ENCODE data around the gene ARFIP2.

ARFIP2 gene

DNA sequence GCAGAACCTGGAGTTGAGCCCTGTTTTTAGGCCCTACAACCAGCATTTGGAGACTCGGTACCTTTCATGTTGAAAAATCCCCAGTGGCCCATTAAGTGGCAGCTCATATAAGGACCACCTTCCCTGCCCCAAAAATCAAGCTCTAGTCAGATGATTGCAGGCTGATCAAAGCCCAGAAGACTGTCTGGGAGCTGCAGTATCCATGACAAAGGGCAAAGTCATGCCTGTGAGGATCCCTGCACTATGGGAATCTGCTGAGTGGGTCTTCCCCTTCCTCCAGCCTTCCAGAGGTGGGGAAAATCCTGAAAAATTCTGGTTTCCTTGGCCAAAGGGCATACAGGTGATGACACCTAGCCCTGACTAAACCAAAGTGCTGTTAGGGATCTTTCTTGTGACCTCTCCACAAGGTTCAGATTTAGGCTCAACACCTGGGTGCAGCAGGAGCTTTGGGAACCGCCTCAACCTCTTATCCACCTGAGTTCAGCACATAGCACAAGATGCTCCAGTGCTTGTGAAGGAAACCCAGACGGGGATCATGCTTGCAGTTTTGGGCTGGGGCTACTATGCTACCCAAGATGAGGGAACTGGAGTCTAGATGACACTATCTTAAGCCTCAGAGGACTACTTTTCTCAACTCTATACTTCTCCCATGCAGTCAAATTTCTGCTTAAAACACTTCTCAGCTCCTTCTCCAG, 6.2 kb downstream of the ARFIP2 start:
- H3K4me1 Mint-ChIP-seq (ENCODE audit: low read depth in 2 of 2), result peaks cover 21 to 23% of the 10 kb centered on the region in 2 donors
- H3K9me3 Mint-ChIP-seq, result no peaks in the 10 kb centered on the region
- H3K4me3 Mint-ChIP-seq, result peak overlapping the region; percentile 88 to 89
- DNase-seq, result no peak
- peaks cover 16% of the 10 kb centered on the region for H3K36me3 Mint-ChIP-seq (ENCODE audit: insufficient read depth)
- H3K27ac Mint-ChIP-seq, result peak overlapping the region; percentile 83 to 90
- H3K27me3 Mint-ChIP-seq, result no peaks in the 10 kb centered on the region
- no peak for ATAC-seq (replicated peaks)

DNA sequence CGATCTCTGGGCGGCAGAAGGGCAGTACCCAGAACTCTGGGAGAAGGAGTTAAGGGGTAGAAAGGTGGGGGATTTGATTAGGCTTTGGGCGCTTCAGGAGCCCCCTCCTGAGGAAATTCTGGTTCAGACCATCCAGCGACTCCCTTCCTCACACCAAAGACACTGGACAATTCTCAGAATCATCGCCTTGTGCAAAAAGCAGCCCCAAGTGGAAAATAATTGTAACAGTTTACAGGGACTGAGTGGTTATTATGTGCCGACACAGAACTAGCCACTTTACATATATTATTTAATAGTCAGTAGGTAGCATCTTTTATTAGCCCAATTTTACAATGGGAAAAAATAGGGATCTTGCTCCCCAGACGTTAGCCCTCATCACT, 6.7 kb downstream of the ARFIP2 start:
- peaks cover 16 to 19% of the 10 kb centered on the region in 2 donors for H3K4me1 Mint-ChIP-seq (ENCODE audit: low read depth in 2 of 2)
- H3K36me3 Mint-ChIP-seq (ENCODE audit: insufficient read depth), result peaks cover 16% of the 10 kb centered on the region
- peak overlapping the region; percentile 83 to 90 for H3K27ac Mint-ChIP-seq
- no peaks in the 10 kb centered on the region for H3K9me3 Mint-ChIP-seq
- no peak for DNase-seq
- no peaks in the 10 kb centered on the region for H3K27me3 Mint-ChIP-seq
- peak overlapping the region; percentile 88 to 89 for H3K4me3 Mint-ChIP-seq
- no peak for ATAC-seq (replicated peaks)

DNA sequence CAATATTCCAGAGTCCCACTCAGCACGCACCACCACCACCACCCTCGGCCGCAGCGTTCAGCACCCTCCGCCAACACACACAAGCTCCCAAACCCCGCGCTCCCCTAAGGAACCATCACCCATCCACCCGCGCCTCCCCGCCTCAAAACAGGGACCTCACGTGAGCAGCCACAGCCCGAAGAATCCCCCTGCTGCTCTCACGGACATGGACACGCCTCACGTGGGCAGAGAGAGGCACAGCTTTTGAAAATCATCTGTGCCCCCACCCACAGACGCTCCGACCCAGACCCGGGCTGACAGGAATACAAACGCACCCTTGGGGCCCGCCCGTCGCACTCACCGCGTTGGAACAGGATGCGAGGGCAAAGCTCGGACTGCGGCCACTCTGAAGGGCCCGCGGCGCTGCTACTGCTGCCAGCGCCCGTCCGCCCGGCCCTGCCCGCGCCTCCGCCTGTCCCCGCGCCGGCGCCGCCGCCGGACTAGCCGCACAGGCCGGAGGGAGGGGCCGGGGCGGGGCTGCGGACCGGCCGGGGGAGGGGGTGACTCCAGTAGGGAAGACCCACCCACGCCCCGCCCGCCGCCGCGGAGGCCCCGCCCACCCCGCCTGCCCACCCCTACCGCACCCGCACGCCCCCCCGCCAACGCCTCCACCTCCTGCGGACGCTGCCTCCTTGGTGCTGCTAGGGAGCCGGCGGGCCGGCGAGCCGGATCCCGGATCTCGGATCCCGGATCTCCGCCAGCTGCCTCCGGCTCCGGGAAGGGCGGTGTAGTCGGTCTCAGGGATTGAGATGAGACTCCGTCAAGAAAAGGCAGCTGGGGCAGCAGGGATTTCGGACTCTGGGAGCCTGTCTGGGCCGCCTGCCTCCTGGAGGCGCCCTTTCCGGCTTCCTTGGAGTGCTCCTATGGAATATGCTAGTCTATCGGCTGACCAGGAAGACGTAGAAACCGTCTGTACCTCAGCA, 7.4 kb downstream of the ARFIP2 start, which contains the start of gene TRIM3:
TSS of gene TRIM3 (minus strand) at position 491 of the 962 bp plus-strand sequence. CDS start 8,246 bp downstream, outside the sequence.
- peak within 1 kb of the TSS; percentile 88 to 89 for H3K4me3 Mint-ChIP-seq

DNA sequence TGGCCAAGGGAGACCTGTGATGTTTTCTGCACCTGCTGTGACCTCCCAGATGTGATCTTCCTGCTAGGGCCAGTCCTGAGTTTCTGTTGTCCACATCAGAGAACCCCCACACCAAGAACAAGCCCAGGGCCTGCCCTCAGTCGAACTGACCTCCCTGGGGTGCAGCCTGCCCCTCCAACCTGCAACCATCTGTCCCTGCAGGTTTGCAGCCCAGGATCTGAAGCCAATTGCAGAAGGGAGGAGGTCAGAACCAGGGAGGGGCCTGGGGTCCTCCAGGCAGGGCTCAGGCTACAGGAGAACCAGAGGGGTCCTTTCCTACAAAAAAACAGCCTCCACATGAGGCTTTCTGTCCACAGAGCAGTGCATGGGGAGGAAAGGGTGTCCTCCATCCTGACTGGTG, 8.2 kb downstream of the ARFIP2 start:
- no peak for ATAC-seq (replicated peaks)
- no peaks in the 10 kb centered on the region for H3K27me3 Mint-ChIP-seq
- peak overlapping the region; percentile 83 to 90 for H3K27ac Mint-ChIP-seq

More for the DNA sequence above, 7.4 kb downstream of the ARFIP2 start, which contains the start of gene TRIM3:
- ATAC-seq (replicated peaks) (peak; percentile 79), DNase-seq (peak; percentile 37 to 50 (median 42))
- peak within 1 kb of the TSS; percentile 83 to 90 for H3K27ac Mint-ChIP-seq
- H3K4me1 Mint-ChIP-seq (ENCODE audit: low read depth in 2 of 2), result peaks cover 16 to 19% of the 10 kb centered on the region in 2 donors
- no peaks in the 10 kb centered on the region for H3K27me3 Mint-ChIP-seq
- H3K36me3 Mint-ChIP-seq (ENCODE audit: insufficient read depth), result peaks cover 16% of the 10 kb centered on the region
- H3K9me3 Mint-ChIP-seq, result no peaks in the 10 kb centered on the region

GRCh38 chr11:6469599-6469998, 11.5 kb downstream of the ARFIP2 start:
- Mint-ChIP-seq H3K36me3 (ENCODE audit: insufficient read depth) (peaks cover 8% of the 10 kb centered on the region), H3K27me3 (no peaks in the 10 kb centered on the region), H3K27ac (no peak overlapping the region), H3K4me1 (ENCODE audit: low read depth in 2 of 2) (peaks cover 14 to 24% of the 10 kb centered on the region in 2 donors), H3K4me3 (no peak overlapping the region), H3K9me3 (no peaks in the 10 kb centered on the region)
- no peak for DNase-seq
- ATAC-seq (replicated peaks), result no peak

More for the DNA sequence above, 8.2 kb downstream of the ARFIP2 start:
- peaks cover 13% of the 10 kb centered on the region for H3K36me3 Mint-ChIP-seq (ENCODE audit: insufficient read depth)
- H3K4me1 Mint-ChIP-seq (ENCODE audit: low read depth in 2 of 2), result peaks cover 16 to 19% of the 10 kb centered on the region in 2 donors
- no peak for DNase-seq
- H3K4me3 Mint-ChIP-seq, result peak overlapping the region; percentile 88 to 89
- no peaks in the 10 kb centered on the region for H3K9me3 Mint-ChIP-seq

DNA sequence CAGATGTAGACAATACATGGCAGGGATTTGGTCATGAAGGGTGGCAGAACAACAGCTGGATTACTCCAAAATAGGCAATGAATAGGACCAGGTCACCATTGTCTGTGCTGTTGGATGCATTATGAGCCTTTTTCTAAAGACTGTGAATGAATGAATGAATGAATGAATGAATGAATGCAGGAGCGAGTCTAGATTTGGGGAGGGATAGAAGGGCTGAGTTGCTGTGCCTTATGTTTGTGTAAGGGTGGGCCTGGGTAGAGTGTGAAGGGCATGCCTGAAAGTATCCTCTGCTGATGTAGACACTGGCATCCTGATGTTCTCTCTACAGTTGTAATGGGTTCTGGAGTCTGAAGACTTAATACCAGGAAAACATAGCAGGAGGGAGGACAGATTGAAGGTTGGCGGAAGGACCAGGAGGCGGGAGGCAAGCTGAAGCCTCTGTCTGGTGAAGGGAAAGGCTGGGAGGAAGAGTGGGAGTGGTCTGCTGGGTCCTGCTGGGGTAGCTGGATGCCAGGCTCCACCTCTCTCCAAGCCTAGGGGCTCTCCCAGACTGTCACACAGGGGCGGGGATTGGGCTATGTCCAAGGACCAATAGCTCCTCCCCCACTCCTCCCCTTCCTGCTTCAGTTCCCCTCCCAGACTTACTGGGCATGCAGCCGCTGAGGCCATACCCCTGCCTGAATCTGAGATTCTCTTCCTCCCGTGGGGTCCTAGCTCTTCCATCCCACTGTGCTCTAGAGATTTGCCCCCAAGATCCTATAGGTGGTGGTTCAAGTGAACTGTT, 12.2 kb downstream of the ARFIP2 start:
- H3K4me3 Mint-ChIP-seq, result no peak overlapping the region
- peaks cover 11 to 18% of the 10 kb centered on the region in 2 donors for H3K4me1 Mint-ChIP-seq (ENCODE audit: low read depth in 2 of 2)
- ATAC-seq (replicated peaks), result no peak
- no peak for DNase-seq
- no peak overlapping the region for H3K27ac Mint-ChIP-seq
- H3K27me3 Mint-ChIP-seq, result no peaks in the 10 kb centered on the region
- H3K9me3 Mint-ChIP-seq, result no peaks in the 10 kb centered on the region
- peaks cover 4% of the 10 kb centered on the region for H3K36me3 Mint-ChIP-seq (ENCODE audit: insufficient read depth)

- Mint-ChIP-seq H3K27me3 (no peaks in the 10 kb centered on the region), H3K4me3 (no peak overlapping the region), H3K36me3 (ENCODE audit: insufficient read depth) (peaks cover 6% of the 10 kb centered on the region), H3K9me3 (no peaks in the 10 kb centered on the region), H3K27ac (no peak overlapping the region), H3K4me1 (ENCODE audit: low read depth in 2 of 2) (no peaks in the 10 kb centered on the region)
- ATAC-seq (replicated peaks) (no peak), DNase-seq (no peak)
Observed at GRCh38 chr11:6459099-6459450, 22.1 kb downstream of the ARFIP2 start.

DNA sequence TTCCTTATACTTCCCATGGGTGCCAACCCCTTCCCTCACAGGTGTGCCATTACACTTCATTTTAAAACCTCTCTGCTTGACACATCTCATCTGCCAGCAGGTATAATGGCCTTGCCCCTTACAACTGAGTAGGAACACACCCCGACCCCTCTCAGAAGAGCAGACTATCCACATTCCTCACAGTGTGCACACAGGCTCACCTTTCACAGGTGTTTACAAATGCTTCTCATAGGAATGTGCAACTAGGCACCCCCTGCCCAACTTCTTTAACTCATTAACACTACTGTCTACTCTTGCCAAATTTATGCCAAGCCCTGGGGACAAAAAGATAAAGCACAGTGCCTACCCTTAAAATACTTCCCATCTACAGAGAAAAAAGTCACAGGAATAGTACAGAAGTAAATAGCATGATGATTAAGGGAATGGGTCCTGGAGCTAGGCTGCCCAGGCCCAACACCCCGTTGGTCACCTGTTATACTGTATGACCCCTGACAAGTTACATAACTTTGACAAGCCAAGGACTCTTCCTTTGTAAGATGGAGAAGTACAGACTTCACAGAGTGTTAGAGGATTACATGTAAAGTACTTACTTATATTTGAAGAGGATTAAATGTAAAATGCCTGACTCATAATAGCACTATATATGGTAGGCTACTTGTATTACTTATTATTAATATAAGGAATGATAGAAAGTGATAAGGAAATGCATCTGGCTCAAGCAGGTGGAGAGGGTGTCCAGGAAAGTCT, 22.6 kb downstream of the ARFIP2 start:
- Mint-ChIP-seq H3K36me3 (ENCODE audit: insufficient read depth) (peaks cover 10% of the 10 kb centered on the region), H3K27ac (no peak overlapping the region), H3K4me1 (ENCODE audit: low read depth in 2 of 2) (no peaks in the 10 kb centered on the region), H3K27me3 (no peaks in the 10 kb centered on the region), H3K4me3 (no peak overlapping the region), H3K9me3 (no peaks in the 10 kb centered on the region)
- DNase-seq (no peak), ATAC-seq (replicated peaks) (no peak)

- Mint-ChIP-seq H3K27ac (no peak overlapping the region), H3K4me1 (ENCODE audit: low read depth in 2 of 2) (no peaks in the 10 kb centered on the region), H3K36me3 (ENCODE audit: insufficient read depth) (peaks cover 11% of the 10 kb centered on the region), H3K9me3 (no peaks in the 10 kb centered on the region), H3K27me3 (no peaks in the 10 kb centered on the region), H3K4me3 (no peak overlapping the region)
- DNase-seq (no peak), ATAC-seq (replicated peaks) (no peak)
Observed at GRCh38 chr11:6457581-6458320, 23.4 kb downstream of the ARFIP2 start.

- Mint-ChIP-seq H3K36me3 (ENCODE audit: insufficient read depth) (peaks cover 11% of the 10 kb centered on the region), H3K4me3 (no peak overlapping the region), H3K27ac (no peak overlapping the region), H3K9me3 (no peaks in the 10 kb centered on the region), H3K4me1 (ENCODE audit: low read depth in 2 of 2) (no peaks in the 10 kb centered on the region), H3K27me3 (no peaks in the 10 kb centered on the region)
- ATAC-seq (replicated peaks) (no peak), DNase-seq (no peak)
Observed at GRCh38 chr11:6456361-6457073, 24.6 kb downstream of the ARFIP2 start.

DNA sequence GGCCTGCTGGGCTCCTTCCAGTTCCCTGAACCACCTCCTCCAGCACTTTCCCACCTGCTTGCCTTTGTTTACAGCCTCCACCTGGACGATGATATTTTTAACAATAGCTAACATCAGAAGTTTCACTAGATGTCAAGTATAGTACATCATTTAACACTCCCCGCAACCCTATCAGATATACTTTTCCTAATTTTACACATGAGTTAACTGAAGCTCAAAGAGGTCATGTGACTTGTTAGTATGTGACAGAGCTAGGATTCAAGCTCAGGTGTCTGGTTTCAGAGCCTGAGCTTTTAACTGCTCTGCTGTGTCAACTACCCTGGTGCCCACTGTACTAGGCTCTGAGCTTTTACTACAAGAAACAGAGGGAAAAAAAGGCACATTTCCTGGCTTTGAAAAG, 26.1 kb downstream of the ARFIP2 start:
- DNase-seq (no peak), ATAC-seq (replicated peaks) (no peak)
- H3K27me3 Mint-ChIP-seq, result no peaks in the 10 kb centered on the region
- H3K9me3 Mint-ChIP-seq, result no peaks in the 10 kb centered on the region
- peaks cover 11% of the 10 kb centered on the region for H3K36me3 Mint-ChIP-seq (ENCODE audit: insufficient read depth)
- H3K4me1 Mint-ChIP-seq (ENCODE audit: low read depth in 2 of 2), result no peaks in the 10 kb centered on the region
- no peak overlapping the region for H3K27ac Mint-ChIP-seq
- H3K4me3 Mint-ChIP-seq, result no peak overlapping the region

DNA sequence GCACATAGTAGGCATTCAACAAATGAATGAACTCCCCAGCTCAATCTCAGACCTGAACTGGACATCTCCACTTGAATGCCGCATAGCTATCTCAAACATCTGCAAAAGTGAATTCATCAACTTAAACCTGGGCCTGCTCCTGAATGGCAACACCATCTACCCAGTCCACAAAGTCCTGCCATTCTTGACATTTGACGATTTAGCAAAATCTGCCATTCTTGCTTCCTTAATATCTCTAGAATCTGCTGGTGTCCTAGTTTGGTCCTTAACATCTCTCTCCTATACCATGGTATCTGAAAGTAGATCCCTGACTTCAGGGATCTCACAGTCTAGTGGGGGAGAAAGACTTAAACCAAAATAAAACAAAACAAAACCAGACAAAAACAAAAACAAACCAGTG, 28.0 kb downstream of the ARFIP2 start:
- no peak overlapping the region for H3K27ac Mint-ChIP-seq
- ATAC-seq (replicated peaks), result no peak
- no peak overlapping the region for H3K4me3 Mint-ChIP-seq
- H3K36me3 Mint-ChIP-seq (ENCODE audit: insufficient read depth), result peaks cover 7% of the 10 kb centered on the region
- no peaks in the 10 kb centered on the region for H3K9me3 Mint-ChIP-seq
- H3K27me3 Mint-ChIP-seq, result no peaks in the 10 kb centered on the region
- no peaks in the 10 kb centered on the region for H3K4me1 Mint-ChIP-seq (ENCODE audit: low read depth in 2 of 2)
- no peak for DNase-seq
